HG02763 (cell line): ENCODE data around the gene MNS1.
"Not testable (repeated sequence)": the region's sequence is repeated elsewhere in the genome, so short reads cannot be mapped to it uniquely, and the experiment has no call there.

ENCODE experiments used
- ATAC-seq: cut with Tn5 transposase; IDR thresholded peaks from one replicate; pipeline ENCODE4 v1.9.1; 2021; ENCODE audit warnings: mild to moderate bottlenecking, moderate library complexity; ENCODE audit not compliant: unreplicated experiment

Gene MNS1

GRCh38 chr15:56464893-56465520 is at the start of gene MNS1:
MNS1 (minus strand) TSS chr15:56465137; CDS start chr15:56464972, 165 bp downstream.
- ATAC-seq = peak; percentile 100

GRCh38 chr15:56496635-56497034 is 31.7 kb upstream of the MNS1 start:
- no peak for ATAC-seq

GRCh38 chr15:56495533-56495932 is 30.6 kb upstream of the MNS1 start:
- ATAC-seq = no peak

- ATAC-seq = no peak
Measured at GRCh38 chr15:56495053-56495452, 30.1 kb upstream of the MNS1 start.

- ATAC-seq = no peak
Measured at GRCh38 chr15:56492791-56493555, 28.0 kb upstream of the MNS1 start.

- ATAC-seq = no peak
Measured at GRCh38 chr15:56492236-56492635, 27.3 kb upstream of the MNS1 start.

- ATAC-seq = no peak
Measured at GRCh38 chr15:56491110-56491722, 26.3 kb upstream of the MNS1 start.

DNA sequence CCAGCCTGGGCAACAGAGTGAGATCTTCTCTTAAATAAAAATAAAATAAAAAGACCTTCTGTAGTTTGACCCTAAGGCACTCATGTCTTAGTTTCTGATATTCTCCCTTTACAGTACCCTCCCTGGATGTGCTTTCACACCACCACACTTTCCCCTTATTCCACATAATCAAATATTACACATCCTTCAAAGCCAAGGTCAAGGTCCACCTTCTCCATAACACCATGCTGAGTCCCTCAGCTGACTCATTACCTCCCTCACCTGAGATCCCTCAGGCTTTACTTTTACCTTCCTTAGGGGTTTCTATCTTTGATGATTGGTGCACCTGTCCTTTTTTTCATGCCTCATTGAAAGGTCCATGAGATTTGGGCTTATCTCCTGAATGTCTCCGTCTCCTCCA is 25.5 kb upstream of the MNS1 start:
- ATAC-seq = no peak

- not testable (repeated sequence) for ATAC-seq
Measured at GRCh38 chr15:56486206-56486605, 21.3 kb upstream of the MNS1 start.

DNA sequence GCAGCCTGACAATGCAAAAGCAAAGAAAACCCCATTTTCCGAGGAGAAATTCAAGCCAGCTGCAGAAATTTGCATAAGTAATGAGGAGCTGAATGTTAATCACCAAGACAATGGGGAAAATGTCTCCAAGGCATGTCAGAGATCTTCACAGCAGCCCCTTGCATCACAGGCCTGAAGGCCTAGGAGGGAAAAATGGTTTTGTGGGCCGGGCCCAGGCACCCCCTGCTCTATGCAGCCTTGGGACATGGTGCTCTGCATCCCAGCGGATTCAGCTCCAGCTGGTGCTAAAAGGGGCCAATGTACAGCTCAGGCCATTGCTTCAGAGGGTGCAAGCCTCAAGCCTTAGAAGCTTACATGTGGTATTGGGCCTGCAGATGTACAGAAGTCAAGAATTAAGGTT is 20.5 kb upstream of the MNS1 start:
- not testable (repeated sequence) for ATAC-seq

GRCh38 chr15:56484287-56484686 is 19.4 kb upstream of the MNS1 start:
- no peak for ATAC-seq

DNA sequence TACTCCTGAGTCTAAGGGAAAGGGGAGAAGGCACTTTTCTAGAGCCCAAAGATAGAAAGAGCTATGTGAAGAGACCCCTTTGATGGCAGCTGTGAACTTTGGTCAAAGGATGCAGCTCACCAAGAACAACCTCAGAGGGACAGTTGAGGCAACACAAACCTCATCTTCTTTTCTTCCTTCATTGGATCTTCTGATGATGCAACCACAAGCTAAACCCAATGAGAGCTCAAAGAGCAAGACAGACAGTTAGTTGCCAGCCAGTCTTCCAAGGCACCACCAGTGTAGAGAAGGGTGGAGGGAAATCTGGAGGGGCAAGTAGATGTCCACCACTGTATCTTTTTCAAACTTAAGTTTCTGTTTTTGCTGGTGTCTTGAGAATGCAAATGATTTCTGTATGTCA is 10.4 kb upstream of the MNS1 start:
- no peak for ATAC-seq

- no peak for ATAC-seq
Measured at GRCh38 chr15:56473017-56473416, 8.1 kb upstream of the MNS1 start.

- ATAC-seq = no peak
Measured at GRCh38 chr15:56472278-56472677, 7.3 kb upstream of the MNS1 start.

GRCh38 chr15:56471440-56472069 is 6.6 kb upstream of the MNS1 start:
- no peak for ATAC-seq

DNA sequence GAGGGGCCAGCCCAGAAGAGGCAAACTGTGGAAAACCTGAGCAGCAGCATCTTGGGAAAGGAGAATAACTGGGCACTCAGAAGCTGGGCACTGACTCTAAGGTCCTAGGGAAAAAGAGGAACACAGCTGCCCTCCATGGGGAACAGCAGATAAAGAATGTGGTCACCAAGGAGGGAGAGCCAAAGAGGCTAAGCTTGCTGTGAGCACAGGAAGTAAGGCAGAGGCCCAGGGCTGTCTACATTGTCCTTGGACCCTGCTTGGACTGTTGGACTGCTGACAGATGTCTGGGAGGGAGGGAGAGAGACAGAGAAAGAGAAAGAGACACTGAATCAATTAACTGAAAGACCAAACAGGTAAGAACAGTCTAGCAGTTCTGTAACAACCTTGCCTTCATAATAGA is 4.5 kb upstream of the MNS1 start:
- no peak for ATAC-seq

DNA sequence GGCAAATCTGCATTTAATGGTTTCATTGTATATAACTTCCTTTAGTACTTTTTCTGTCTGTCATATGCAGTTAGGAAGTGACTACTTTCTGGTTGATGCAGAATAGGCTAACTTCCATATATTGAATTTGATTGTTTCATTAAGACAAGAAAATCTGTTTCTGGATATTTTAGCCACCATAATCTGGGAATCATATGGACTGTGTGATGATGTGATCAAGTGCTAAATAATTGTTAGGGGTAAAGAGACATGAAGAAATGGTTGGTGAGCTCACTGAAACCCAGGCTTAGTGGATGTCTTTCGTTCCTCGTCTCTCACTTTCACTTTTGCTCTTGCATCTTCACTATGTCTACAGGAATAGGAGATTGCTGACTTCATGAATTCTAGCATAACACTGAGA is 3.5 kb upstream of the MNS1 start:
- ATAC-seq = peak; percentile 40

DNA sequence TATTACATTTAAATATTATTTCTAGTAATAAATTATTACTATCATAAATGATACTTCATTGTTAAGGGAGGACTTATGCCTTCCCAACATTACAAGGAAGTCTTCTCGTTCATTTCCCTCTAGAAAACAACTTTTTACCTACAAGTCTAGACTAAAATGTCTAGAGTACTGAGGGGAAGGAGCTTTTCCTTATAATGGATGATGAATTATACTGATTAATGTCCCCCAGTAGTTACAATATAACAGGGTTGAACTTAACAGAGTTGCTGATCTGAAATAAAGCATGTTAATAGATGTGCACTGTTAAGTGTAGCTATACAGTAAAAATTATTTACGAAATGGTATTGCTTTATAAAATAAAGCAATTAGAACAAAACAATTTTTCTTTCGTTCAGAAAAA is 2.7 kb upstream of the MNS1 start:
- no peak for ATAC-seq

GRCh38 chr15:56460947-56461346 is 4.0 kb downstream of the MNS1 start:
- ATAC-seq = no peak

- no peak for ATAC-seq
Measured at GRCh38 chr15:56460071-56460470, 4.9 kb downstream of the MNS1 start.

- no peak for ATAC-seq
Measured at GRCh38 chr15:56459096-56459495, 5.8 kb downstream of the MNS1 start.

GRCh38 chr15:56456229-56456628 is 8.7 kb downstream of the MNS1 start:
- ATAC-seq = no peak
